Hepatocyte (in vitro differentiated cells): ENCODE measurements around the gene ZNF212. TPM values are rescaled to one million over a fixed set of nuclear protein-coding genes. Genes with fewer than 3 reads are reported as not detected.

Source experiments
- DNase-seq: peaks from one replicate; pipeline ENCODE4 v3.0.0-alpha.2; 2016; ENCODE audit warnings: low spot score
- H2AFZ ChIP-seq: fragments of 200-600 bp; sonication (generic); 2 replicates; pipeline ENCODE4 v1.6.0; 2016; ENCODE audit warnings: antibody characterized with exemption, mild to moderate bottlenecking
- H3K27ac ChIP-seq: fragments of 200-600 bp; sonication (generic); 2 replicates; pipeline ENCODE4 v1.5.1; 2016; ENCODE audit warnings: mild to moderate bottlenecking
- H3K27me3 ChIP-seq: fragments of 200-600 bp; sonication (generic); 2 replicates; pipeline ENCODE4 v1.6.1; 2016
- H3K36me3 ChIP-seq: fragments of 200-600 bp; sonication (generic); replicated peaks from 2 replicates; pipeline ENCODE4 v1.5.1; 2016; ENCODE audit warnings: low read depth; ENCODE audit not compliant: insufficient read depth
- H3K4me1 ChIP-seq: fragments of 200-600 bp; sonication (generic); 2 replicates; pipeline ENCODE4 v1.5.1; 2016; ENCODE audit warnings: mild to moderate bottlenecking, moderate library complexity; ENCODE audit not compliant: insufficient read depth
- H3K4me2 ChIP-seq: fragments of 200-600 bp; sonication (generic); 2 replicates; pipeline ENCODE4 v1.6.0; 2016
- H3K4me3 ChIP-seq: fragments of 200-600 bp; sonication (generic); 2 replicates; pipeline ENCODE4 v1.5.1; 2016; ENCODE audit warnings: mild to moderate bottlenecking
- H3K79me2 ChIP-seq: fragments of 200-600 bp; sonication (generic); 2 replicates; pipeline ENCODE4 v1.6.0; 2017; ENCODE audit warnings: mild to moderate bottlenecking
- H3K9me2 ChIP-seq: fragments of 200-600 bp; sonication (generic); replicated peaks from 2 replicates; pipeline ENCODE4 v1.6.0; 2017; ENCODE audit warnings: mild to moderate bottlenecking; ENCODE audit not compliant: insufficient read depth
- H3K9me3 ChIP-seq: fragments of 200-600 bp; sonication (generic); 2 replicates; pipeline ENCODE4 v1.5.1; 2016; ENCODE audit warnings: low read depth, mild to moderate bottlenecking
- H4K20me1 ChIP-seq: fragments of 200-600 bp; sonication (generic); 2 replicates; pipeline ENCODE4 v1.6.0; 2016; ENCODE audit warnings: mild to moderate bottlenecking; ENCODE audit not compliant: insufficient read depth, poor library complexity, severe bottlenecking
- CTCF ChIP-seq: fragments of 200-600 bp; sonication (generic); IDR thresholded peaks from 2 replicates; pipeline ENCODE4 v1.5.1; 2016; ENCODE audit warnings: antibody characterized with exemption, mild to moderate bottlenecking; ENCODE audit not compliant: poor library complexity
- EZH2 ChIP-seq: fragments of 200-600 bp; sonication (generic); IDR thresholded peaks from 2 replicates; pipeline ENCODE4 v1.6.1; 2016; ENCODE audit warnings: antibody characterized with exemption, mild to moderate bottlenecking, borderline replicate concordance
- EZH2phosphoT487 ChIP-seq: fragments of 200-600 bp; sonication (generic); IDR thresholded peaks from one replicate; pipeline ENCODE4 v1.6.1; 2018; ENCODE audit warnings: antibody characterized with exemption, mild to moderate bottlenecking, low read depth, moderate library complexity; ENCODE audit not compliant: unreplicated experiment, severe bottlenecking
- WGBS: methylation state at CpG from one replicate; pipeline ENCODE4 v1.1.6; 2016; ENCODE audit warnings: low lambda C conversion rate; ENCODE audit errors: missing lambda C conversion rate; 5-methylcytosine and 5-hydroxymethylcytosine counted together
- polyA plus RNA-seq: library from polyadenylated mRNA; unstranded; fragments of >200 nt; fragmentation: Nextera tagmentation; extraction: Ambion mirVana; gene quantifications from 2 replicates; pipeline ENCODE4 v1.2.1, GENCODE V29; 2016
- total RNA-seq: library from RNA; depleted of rRNA; stranded (reverse); fragments of >200 nt; gene quantifications from 2 replicates; pipeline ENCODE4 v1.2.3, GENCODE V29; 2014

The ZNF212 gene
- total and polyA plus RNA-seq, 2 experiments from 2014 or later = 4.6 to 9.9 TPM

- Histone ChIP-seq H3K27ac (no peak overlapping the region), H3K9me3 (no peaks in the 10 kb centered on the region), H4K20me1 (no peaks in the 10 kb centered on the region), H3K79me2 (no peaks in the 10 kb centered on the region), H3K4me2 (peak overlapping the region; percentile 96), H3K4me3 (peak overlapping the region; percentile 51), H3K36me3 (no peaks in the 10 kb centered on the region), H3K4me1 (peaks cover 7% of the 10 kb centered on the region), H3K9me2 (no peaks in the 10 kb centered on the region), H2AFZ (peak overlapping the region; percentile 53), H3K27me3 (no peaks in the 10 kb centered on the region)
- WGBS = 12% methylated on average over 11 of the region's 11 CpGs
- no peak for DNase-seq
- TF ChIP-seq EZH2 = no peak
- no peak for TF ChIP-seq EZH2phosphoT487
- TF ChIP-seq CTCF = no peak
These were observed 46.2 kb downstream of the ZNF212 start for GRCh38 chr7:149285603-149286002.

GRCh38 chr7:149286811-149287400 lies 47.5 kb downstream of the ZNF212 start:
- TF ChIP-seq CTCF = no peak
- no peak for TF ChIP-seq EZH2
- TF ChIP-seq EZH2phosphoT487 = no peak
- Histone ChIP-seq H3K9me3 (no peaks in the 10 kb centered on the region), H4K20me1 (no peaks in the 10 kb centered on the region), H3K27me3 (no peaks in the 10 kb centered on the region), H3K4me1 (peaks cover 7% of the 10 kb centered on the region), H3K27ac (no peak overlapping the region), H3K4me2 (no peak overlapping the region), H3K4me3 (no peak overlapping the region), H3K79me2 (no peaks in the 10 kb centered on the region), H3K9me2 (no peaks in the 10 kb centered on the region), H3K36me3 (no peaks in the 10 kb centered on the region), H2AFZ (no peak overlapping the region)
- WGBS = 95% methylated on average over 6 of the region's 6 CpGs
- DNase-seq = no peak

GRCh38 chr7:149287622-149288021 lies 48.2 kb downstream of the ZNF212 start:
- Histone ChIP-seq H2AFZ (no peak overlapping the region), H3K9me2 (no peaks in the 10 kb centered on the region), H3K4me3 (no peak overlapping the region), H3K27ac (no peak overlapping the region), H3K36me3 (no peaks in the 10 kb centered on the region), H3K4me1 (peaks cover 7% of the 10 kb centered on the region), H3K9me3 (no peaks in the 10 kb centered on the region), H3K27me3 (no peaks in the 10 kb centered on the region), H4K20me1 (no peaks in the 10 kb centered on the region), H3K4me2 (no peak overlapping the region), H3K79me2 (no peaks in the 10 kb centered on the region)
- TF ChIP-seq EZH2phosphoT487 (no peak), EZH2 (no peak), CTCF (no peak)
- DNase-seq = no peak
- WGBS = 79% methylated on average over 10 of the region's 10 CpGs

GRCh38 chr7:149289262-149289661 lies 49.8 kb downstream of the ZNF212 start:
- 97% methylated on average over 8 of the region's 8 CpGs for WGBS

More at GRCh38 chr7:149289262-149289661, 49.8 kb downstream of the ZNF212 start:
- H3K4me1 ChIP-seq = peaks cover 7% of the 10 kb centered on the region
- no peaks in the 10 kb centered on the region for H3K9me2 ChIP-seq
- no peaks in the 10 kb centered on the region for H3K9me3 ChIP-seq
- no peak overlapping the region for H2AFZ ChIP-seq
- H3K27ac ChIP-seq = no peak overlapping the region
- H3K4me3 ChIP-seq = no peak overlapping the region
- no peaks in the 10 kb centered on the region for H3K79me2 ChIP-seq
- TF ChIP-seq CTCF (no peak), EZH2 (no peak), EZH2phosphoT487 (no peak)
- no peaks in the 10 kb centered on the region for H3K36me3 ChIP-seq
- H3K4me2 ChIP-seq = no peak overlapping the region
- no peaks in the 10 kb centered on the region for H4K20me1 ChIP-seq
- H3K27me3 ChIP-seq = no peaks in the 10 kb centered on the region
- DNase-seq = no peak
